OCI-LY1 (cell line): Measurements from ENCODE around the gene SETD5.

Experiments
- H2AFZ ChIP-seq: fragments of 200-600 bp; sonication (generic), shearing (Covaris generic); 2 replicates; pipeline ENCODE4 v1.6.0; 2014; ENCODE audit warnings: antibody characterized with exemption, mild to moderate bottlenecking, low read length
- H3F3A ChIP-seq: fragments of 200-600 bp; sonication (generic), shearing (Covaris generic); 2 replicates; pipeline ENCODE4 v1.6.0; 2014; ENCODE audit warnings: mild to moderate bottlenecking, antibody characterized with exemption, low read length, moderate library complexity; ENCODE audit not compliant: insufficient read depth
- H3K27ac ChIP-seq: fragments of 200-600 bp; sonication (generic); 2 replicates; pipeline ENCODE4 v1.5.1; 2014; ENCODE audit warnings: low read length, mixed run types, mild to moderate bottlenecking, low read depth; ENCODE audit not compliant: poor library complexity, severe bottlenecking
- H3K27me3 ChIP-seq: fragments of 200-600 bp; sonication (generic); 2 replicates; pipeline ENCODE4 v1.6.0; 2014; ENCODE audit warnings: antibody characterized with exemption, mild to moderate bottlenecking, low read length, moderate library complexity; ENCODE audit not compliant: insufficient read depth
- H3K36me3 ChIP-seq: fragments of 200-600 bp; sonication (generic); 2 replicates; pipeline ENCODE4 v1.6.1; 2014; ENCODE audit warnings: mild to moderate bottlenecking, antibody characterized with exemption, low read length, moderate library complexity, mixed read lengths; ENCODE audit not compliant: insufficient read depth
- H3K4me1 ChIP-seq: fragments of 200-600 bp; sonication (generic); 2 replicates; pipeline ENCODE4 v1.5.1; 2014; ENCODE audit warnings: mild to moderate bottlenecking, low read length, moderate library complexity; ENCODE audit not compliant: insufficient read depth, severe bottlenecking
- H3K4me2 ChIP-seq: fragments of 200-600 bp; sonication (generic), shearing (Covaris generic); 2 replicates; pipeline ENCODE4 v1.6.1; 2014; ENCODE audit warnings: low read length
- H3K4me3 ChIP-seq: fragments of 200-600 bp; sonication (generic); 2 replicates; pipeline ENCODE4 v1.5.1; 2014; ENCODE audit warnings: low read length, low read depth, mild to moderate bottlenecking, mixed read lengths; ENCODE audit not compliant: poor library complexity, severe bottlenecking
- H3K79me2 ChIP-seq: fragments of 200-600 bp; shearing (Covaris generic); 2 replicates; pipeline ENCODE4 v1.6.1; 2016; ENCODE audit warnings: mixed run types, low read length, mixed read lengths; ENCODE audit not compliant: insufficient read depth
- H3K9ac ChIP-seq: fragments of 200-600 bp; sonication (generic), shearing (Covaris generic); 2 replicates; pipeline ENCODE4 v1.6.1; 2014; ENCODE audit warnings: mild to moderate bottlenecking, low read length, mixed read lengths
- H3K9me2 ChIP-seq: fragments of 200-600 bp; sonication (generic), shearing (Covaris generic); 2 replicates; pipeline ENCODE4 v1.6.1; 2014; ENCODE audit warnings: low read depth, mild to moderate bottlenecking, low read length, mixed read lengths
- H3K9me3 ChIP-seq: fragments of 200-600 bp; shearing (Covaris generic); 2 replicates; pipeline ENCODE4 v1.6.1; 2014; ENCODE audit warnings: low read length, mixed read lengths
- H4K20me1 ChIP-seq: fragments of 200-600 bp; sonication (generic), shearing (Covaris generic); 2 replicates; pipeline ENCODE4 v1.6.0; 2016; ENCODE audit warnings: mild to moderate bottlenecking, low read length; ENCODE audit not compliant: insufficient read depth
- CTCF ChIP-seq: fragments of 200-600 bp; sonication (generic), shearing (Covaris generic); IDR thresholded peaks from 2 replicates; pipeline ENCODE4 v1.5.1; 2017; ENCODE audit warnings: mild to moderate bottlenecking, antibody characterized with exemption, low read length, moderate library complexity, mixed read lengths
- EZH2 ChIP-seq: fragments of 200-600 bp; sonication (generic), shearing (Covaris generic); IDR thresholded peaks from 2 replicates; pipeline ENCODE4 v1.8.0; 2017; ENCODE audit warnings: borderline replicate concordance, mixed run types, mild to moderate bottlenecking, antibody characterized with exemption, low read length, moderate library complexity, mixed read lengths

Gene SETD5

DNA sequence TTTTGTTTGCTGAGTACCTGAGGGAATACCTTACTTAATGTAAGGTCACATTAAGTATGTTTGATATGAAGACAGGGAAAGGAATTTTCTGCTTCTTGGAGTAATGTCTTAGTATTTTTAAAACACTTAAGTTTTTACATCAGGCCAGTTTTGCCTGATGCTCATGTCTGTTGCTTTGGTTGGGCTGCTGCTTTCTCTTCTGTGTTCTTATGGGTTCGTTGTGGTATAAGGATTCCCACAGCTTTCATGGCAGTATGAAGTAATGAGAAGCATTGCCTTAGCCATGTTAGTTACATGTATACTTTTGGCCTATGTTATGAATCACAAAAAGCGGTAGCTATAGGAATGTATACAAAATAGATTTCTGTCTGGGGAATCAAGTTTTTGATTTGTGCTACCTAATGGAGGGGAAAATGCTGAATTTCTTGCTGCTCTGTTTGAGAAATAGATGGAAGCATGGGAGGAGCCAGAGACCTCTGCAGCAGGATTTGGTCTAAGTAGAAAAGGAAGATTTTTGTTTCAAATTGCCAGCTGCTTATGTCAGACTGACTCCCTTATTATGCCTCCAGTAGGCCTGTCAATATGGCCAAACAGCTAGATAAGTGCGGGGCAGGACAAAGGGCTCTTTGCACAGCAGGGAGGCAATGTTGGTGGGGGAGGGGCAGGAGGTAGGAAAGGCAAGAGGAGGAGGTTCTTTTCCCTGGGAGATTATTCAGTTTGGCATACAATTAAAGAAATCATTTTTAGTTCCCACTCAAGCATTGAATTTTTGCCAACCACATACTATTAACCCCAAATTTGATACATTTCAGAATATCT, 5.2 kb downstream of the SETD5 start:
- peak overlapping the region; percentile 6; the same call in 1 of the 2 replicates for H3K9ac ChIP-seq
- H3K4me3 ChIP-seq = peak overlapping the region; percentile 12
- H3K9me3 ChIP-seq = no peaks in the 10 kb centered on the region

GRCh38 chr3:9403463-9403862, 6.0 kb downstream of the SETD5 start:
- TF ChIP-seq EZH2 (no peak), CTCF (no peak)
- Histone ChIP-seq H4K20me1 (no peaks in the 10 kb centered on the region), H3K4me2 (no peak overlapping the region), H3K27me3 (no peaks in the 10 kb centered on the region), H3K79me2 (peaks cover 100% of the 10 kb centered on the region), H3K4me1 (peaks cover 86% of the 10 kb centered on the region), H2AFZ (no peak overlapping the region), H3K9me2 (no peaks in the 10 kb centered on the region), H3F3A (no peaks in the 10 kb centered on the region), H3K4me3 (no peak overlapping the region), H3K9ac (no peak overlapping the region), H3K9me3 (no peaks in the 10 kb centered on the region), H3K27ac (no peak overlapping the region), H3K36me3 (peaks cover 2% of the 10 kb centered on the region)

More for the DNA sequence above, 5.2 kb downstream of the SETD5 start:
- Histone ChIP-seq H3K9me2 (no peaks in the 10 kb centered on the region), H3F3A (no peaks in the 10 kb centered on the region), H3K36me3 (peaks cover 8% of the 10 kb centered on the region), H2AFZ (no peak overlapping the region), H4K20me1 (no peaks in the 10 kb centered on the region), H3K4me2 (peak overlapping the region; percentile 91), H3K79me2 (peaks cover 99% of the 10 kb centered on the region), H3K27me3 (no peaks in the 10 kb centered on the region), H3K27ac (no peak overlapping the region), H3K4me1 (peaks cover 86% of the 10 kb centered on the region)
- TF ChIP-seq CTCF = no peak
- no peak for TF ChIP-seq EZH2

GRCh38 chr3:9404680-9405079, 7.3 kb downstream of the SETD5 start:
- H3K4me1 ChIP-seq = peaks cover 78% of the 10 kb centered on the region
- H3K4me3 ChIP-seq = no peak overlapping the region
- peak overlapping the region; percentile 44; the same call in 1 of the 2 replicates for H3K4me2 ChIP-seq
- no peak overlapping the region for H3K9ac ChIP-seq
- H3K79me2 ChIP-seq = peaks cover 100% of the 10 kb centered on the region
- no peaks in the 10 kb centered on the region for H3K27me3 ChIP-seq
- no peaks in the 10 kb centered on the region for H3K9me2 ChIP-seq
- 0 out of 2 replicates have a peak, but pooled peaks cover 4% of the 10 kb centered on the region for H3F3A ChIP-seq
- H2AFZ ChIP-seq = no peak overlapping the region
- peaks cover under 1% of the 10 kb centered on the region; the same call in 1 of the 2 replicates for H3K9me3 ChIP-seq
- H3K27ac ChIP-seq = no peak overlapping the region
- H3K36me3 ChIP-seq = peaks cover 9% of the 10 kb centered on the region
- no peaks in the 10 kb centered on the region for H4K20me1 ChIP-seq
- TF ChIP-seq EZH2 = no peak
- TF ChIP-seq CTCF = no peak
